Suprapubic skin (tissue), 4 donors: ENCODE data around the gene YES1. TPM values are rescaled to one million over a fixed set of nuclear protein-coding genes. Genes with fewer than 3 reads are reported as not detected.
"Not testable (repeated sequence)": the region's sequence is repeated elsewhere in the genome, so short reads cannot be mapped to it uniquely, and the experiment has no call there.

Experiments used
- DNase-seq, 2 donors: peaks; one replicate each; pipeline ENCODE4 v3.0.0-alpha.2; 2019; ENCODE audit warnings: low spot score in 2 of 2
- H3K27ac ChIP-seq: fragments of 200-600 bp; sonication (generic); one replicate; pipeline ENCODE4 v1.5.1; 2019
- H3K27me3 ChIP-seq: fragments of 200-600 bp; sonication (generic); one replicate; pipeline ENCODE4 v1.5.1; 2019
- H3K36me3 ChIP-seq: fragments of 200-600 bp; sonication (generic); one replicate; pipeline ENCODE4 v1.5.1; 2019
- H3K4me1 ChIP-seq: fragments of 200-600 bp; sonication (generic); one replicate; pipeline ENCODE4 v1.5.1; 2019
- H3K4me3 ChIP-seq: fragments of 200-600 bp; sonication (generic); one replicate; pipeline ENCODE4 v1.5.1; 2019; ENCODE audit warnings: mild to moderate bottlenecking
- H3K9me3 ChIP-seq: fragments of 200-600 bp; sonication (generic); one replicate; pipeline ENCODE4 v1.5.1; 2019
- CTCF ChIP-seq, 2 donors: fragments of 200-600 bp in 1 of 2; fragments of 450-650 bp in 1 of 2; sonication (generic) in 1 of 2; IDR thresholded peaks; one replicate each; pipeline ENCODE4 v1.5.1; 2016 to 2019; ENCODE audit warnings: antibody characterized with exemption in 2 of 2, mild to moderate bottlenecking in 1 of 2, moderate library complexity in 1 of 2
- EP300 ChIP-seq: sonication (generic); formaldehyde crosslinking; IDR thresholded peaks from one replicate; pipeline ENCODE4 v1.6.1; 2017; ENCODE audit warnings: antibody characterized with exemption
- POLR2A ChIP-seq, 2 donors: fragments of 450-650 bp; IDR thresholded peaks; one replicate each; pipeline ENCODE4 v1.6.1; 2017; ENCODE audit warnings: antibody characterized with exemption in 2 of 2, mild to moderate bottlenecking in 2 of 2, moderate library complexity in 2 of 2
- POLR2AphosphoS5 ChIP-seq, 3 donors: sonication (generic); formaldehyde crosslinking; IDR thresholded peaks; one replicate each; pipeline ENCODE4 v1.6.1; 2017; ENCODE audit warnings: antibody characterized with exemption in 3 of 3
- WGBS: methylation state at CpG from one replicate; pipeline ENCODE4 v1.1.5; 2018; 5-methylcytosine and 5-hydroxymethylcytosine counted together
- total RNA-seq, 4 donors: library from RNA; depleted of rRNA; stranded (reverse); fragments of >200 nt; gene quantifications; one replicate each; pipeline ENCODE4 v1.1.0, GENCODE V29; 2016

Gene YES1
- total RNA-seq, 4 donors from 2014 or later, result 98.6 to 102 (median 100) TPM

- WGBS, result 91% methylated on average over 1 of the region's 1 CpG
- DNase-seq, result no peak
- no peaks in the 10 kb centered on the region for H3K36me3 ChIP-seq
These were observed 12.1 kb downstream of the YES1 start for GRCh38 chr18:799943-800342.

DNA sequence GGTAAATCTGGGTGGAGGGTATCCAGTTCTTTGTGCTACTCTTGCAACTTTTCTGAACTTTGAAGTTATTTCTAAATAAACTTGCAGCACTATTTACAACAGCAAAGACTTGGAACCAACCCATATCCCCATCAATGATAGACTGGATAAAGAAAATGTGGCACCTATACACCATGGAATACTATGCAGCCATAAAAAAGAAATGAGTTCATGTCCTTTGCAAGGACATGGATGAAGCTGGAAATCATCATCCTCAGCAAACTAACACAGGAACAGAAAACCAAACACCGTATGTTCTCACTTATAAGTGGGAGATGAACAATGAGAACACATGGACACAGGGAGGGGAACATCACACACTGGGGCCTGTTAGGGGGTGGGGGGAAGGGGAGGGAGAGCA, 16.7 kb downstream of the YES1 start:
- not testable (repeated sequence) for H3K36me3 ChIP-seq, H3K4me1 ChIP-seq, DNase-seq, H3K27ac ChIP-seq, H3K4me3 ChIP-seq, H3K9me3 ChIP-seq, H3K27me3 ChIP-seq
- 88% methylated on average over 1 of the region's 1 CpG for WGBS

More at GRCh38 chr18:799943-800342, 12.1 kb downstream of the YES1 start:
- peaks cover 6% of the 10 kb centered on the region for H3K4me1 ChIP-seq
- H3K27me3 ChIP-seq, result no peaks in the 10 kb centered on the region
- no peak overlapping the region for H3K27ac ChIP-seq
- H3K9me3 ChIP-seq, result no peaks in the 10 kb centered on the region
- no peak overlapping the region for H3K4me3 ChIP-seq
- no peak for TF ChIP-seq POLR2A (IDR thresholded peaks at IDR 0.05)
- TF ChIP-seq CTCF (IDR thresholded peaks at IDR 0.05), result no peak
- TF ChIP-seq EP300, result no peak
- no peak for TF ChIP-seq POLR2AphosphoS5 (IDR thresholded peaks at IDR 0.05)

- Histone ChIP-seq H3K9me3 (no peaks in the 10 kb centered on the region), H3K36me3 (no peaks in the 10 kb centered on the region), H3K4me3 (no peak overlapping the region), H3K27me3 (no peaks in the 10 kb centered on the region), H3K27ac (no peak overlapping the region), H3K4me1 (peaks cover 5% of the 10 kb centered on the region)
- WGBS, result 91% methylated on average over 1 of the region's 1 CpG
- no peak for DNase-seq
- TF ChIP-seq EP300 (no peak), CTCF (IDR thresholded peaks at IDR 0.05) (no peak), POLR2A (IDR thresholded peaks at IDR 0.05) (no peak), POLR2AphosphoS5 (IDR thresholded peaks at IDR 0.05) (no peak)
These were observed 22.6 kb downstream of the YES1 start for GRCh38 chr18:789397-789796.

DNA sequence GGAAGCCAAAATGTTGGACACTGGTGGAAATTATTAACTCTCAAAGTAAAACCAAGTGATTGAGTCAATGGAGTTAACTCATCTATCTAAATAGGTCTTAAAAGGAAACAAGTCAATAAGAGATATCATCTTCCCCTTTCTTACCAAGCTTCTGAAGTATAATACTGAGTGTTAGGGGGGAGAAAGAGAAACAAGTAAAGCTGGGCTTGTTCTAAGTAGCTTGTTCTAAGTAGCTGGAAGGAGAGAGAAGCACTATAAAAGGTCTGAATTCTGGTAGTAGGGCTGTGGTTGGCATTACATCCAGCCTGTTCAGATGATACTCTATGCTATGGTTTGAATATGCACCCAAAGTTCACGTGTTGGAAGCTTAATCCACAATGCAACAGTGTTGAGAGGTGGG, 26.8 kb downstream of the YES1 start:
- Histone ChIP-seq H3K36me3 (no peaks in the 10 kb centered on the region), H3K4me3 (no peak overlapping the region), H3K4me1 (peaks cover 5% of the 10 kb centered on the region), H3K27ac (no peak overlapping the region), H3K9me3 (no peaks in the 10 kb centered on the region), H3K27me3 (no peaks in the 10 kb centered on the region)
- 85% methylated on average over 1 of the region's 1 CpG for WGBS
- TF ChIP-seq POLR2AphosphoS5 (IDR thresholded peaks at IDR 0.05), result no peak
- TF ChIP-seq POLR2A (IDR thresholded peaks at IDR 0.05), result no peak
- TF ChIP-seq CTCF (IDR thresholded peaks at IDR 0.05), result no peak
- TF ChIP-seq EP300, result no peak
- no peak for DNase-seq

DNA sequence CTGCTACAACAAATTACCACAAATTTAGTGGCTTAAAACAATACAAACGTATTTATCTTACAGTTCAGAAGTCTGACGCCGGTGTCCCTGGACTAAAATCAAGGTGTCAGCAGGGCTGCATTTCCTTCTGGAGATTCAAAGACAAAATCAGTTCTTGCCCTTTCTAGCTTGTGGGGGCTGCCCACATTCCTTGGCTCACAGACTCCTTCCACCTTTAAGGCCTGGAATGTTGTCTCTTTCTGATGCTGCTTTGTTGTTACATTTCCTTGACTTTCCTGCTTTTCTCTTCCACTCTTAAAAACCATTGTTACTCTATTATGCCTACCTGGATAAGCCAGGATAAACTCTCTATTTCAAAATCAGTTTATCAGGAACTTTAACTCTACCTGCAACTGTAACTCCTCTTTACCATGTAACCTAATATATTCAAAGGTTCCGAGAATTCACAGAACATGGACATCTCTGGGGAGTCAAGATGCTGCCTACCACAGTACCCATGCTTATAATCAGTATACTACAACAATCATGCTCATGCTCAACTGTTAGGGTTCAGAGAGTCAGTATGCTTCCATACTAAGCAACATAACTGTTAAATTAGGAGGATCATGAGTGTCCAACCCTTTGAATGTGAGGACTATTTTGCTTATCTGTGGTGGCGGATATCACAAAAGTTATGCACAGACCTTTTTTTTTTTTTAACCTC, 27.4 kb downstream of the YES1 start:
- TF ChIP-seq POLR2A (IDR thresholded peaks at IDR 0.05) (no peak), EP300 (no peak), POLR2AphosphoS5 (IDR thresholded peaks at IDR 0.05) (no peak), CTCF (IDR thresholded peaks at IDR 0.05) (no peak)
- Histone ChIP-seq H3K27ac (no peak overlapping the region), H3K9me3 (no peaks in the 10 kb centered on the region), H3K27me3 (no peaks in the 10 kb centered on the region), H3K36me3 (no peaks in the 10 kb centered on the region), H3K4me1 (peaks cover 5% of the 10 kb centered on the region), H3K4me3 (no peak overlapping the region)
- WGBS, result 82% methylated on average over 5 of the region's 5 CpGs
- no peak for DNase-seq
